GM19395 (cell line): ENCODE results near the gene ACTR1A.

Experiments
- ATAC-seq: cut with Tn5 transposase; IDR thresholded peaks from one replicate; pipeline ENCODE4 v1.9.1; 2021; ENCODE audit warnings: mild to moderate bottlenecking, moderate library complexity; ENCODE audit not compliant: unreplicated experiment

Gene ACTR1A

DNA sequence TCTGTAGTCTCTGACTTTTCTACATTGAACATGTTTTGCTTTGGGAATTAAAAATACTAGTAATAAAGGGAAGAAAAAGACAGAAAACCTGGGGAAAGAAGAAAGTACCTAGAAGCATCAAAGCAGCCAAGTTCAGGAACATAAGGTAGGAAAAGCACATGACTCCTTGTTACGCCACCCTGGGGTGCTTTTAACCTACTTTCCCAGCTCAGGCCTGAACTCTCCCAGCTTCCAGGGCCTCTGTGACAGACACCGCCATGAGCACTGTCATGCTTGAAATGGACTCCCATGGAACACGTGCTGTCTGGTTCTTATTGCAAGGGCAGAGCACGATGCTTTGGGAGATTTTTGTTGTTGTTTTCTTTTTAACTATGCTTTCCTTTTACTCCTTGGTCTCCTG, 11.4 kb downstream of the ACTR1A start:
- ATAC-seq: no peak

DNA sequence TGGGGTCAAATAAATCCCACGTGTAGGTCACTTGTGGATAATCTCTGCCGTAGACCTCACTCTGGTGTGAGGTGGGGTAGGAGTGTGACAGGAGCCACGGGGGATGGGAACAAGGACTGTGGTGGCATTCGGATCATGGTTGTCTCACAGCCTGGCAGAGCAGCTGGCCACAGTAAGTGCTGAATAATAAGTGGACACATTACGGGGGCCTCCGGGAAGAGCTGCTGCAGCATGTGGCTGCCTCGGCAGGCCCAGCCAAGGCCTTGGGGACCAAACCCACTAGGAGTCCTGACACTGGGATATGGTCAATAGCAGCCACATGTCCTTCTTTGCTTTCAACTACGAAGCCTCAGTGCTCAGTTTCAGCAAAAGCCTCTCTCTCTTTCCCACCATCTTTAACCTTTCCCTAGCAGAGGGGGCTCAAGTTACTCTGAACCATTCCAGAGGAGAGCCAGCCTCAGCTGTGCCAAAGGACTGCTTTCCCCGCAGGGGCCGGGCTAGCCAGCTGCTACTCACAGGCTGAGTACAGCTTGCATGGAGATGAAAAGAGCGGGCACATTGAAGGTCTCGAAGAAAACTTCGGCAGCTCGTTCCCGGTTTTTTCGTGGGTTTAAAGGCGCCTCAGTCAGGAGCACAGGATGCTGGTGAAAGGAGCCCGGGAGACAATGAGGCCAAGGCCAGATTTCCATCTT, 17.3 kb downstream of the ACTR1A start:
- ATAC-seq: no peak

DNA sequence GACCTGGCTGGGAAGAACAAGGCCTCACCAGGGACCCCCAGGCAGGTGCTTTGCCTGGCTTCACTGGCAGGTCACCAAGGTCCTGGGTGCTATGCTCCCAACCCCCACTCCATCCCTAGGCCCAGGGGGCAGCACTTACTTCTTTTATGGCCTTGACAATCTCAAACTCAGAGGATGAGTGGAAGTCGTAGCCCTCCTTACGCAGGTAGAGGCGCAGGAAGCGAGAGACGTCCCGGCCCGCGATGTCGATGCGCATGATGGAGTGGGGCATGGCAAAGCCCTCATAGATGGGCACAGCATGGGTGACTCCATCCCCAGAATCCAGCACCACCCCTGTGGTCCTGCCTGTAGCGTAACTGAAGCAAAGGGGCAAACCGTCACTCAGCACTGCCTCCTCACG, 18.5 kb downstream of the ACTR1A start:
- no peak for ATAC-seq

DNA sequence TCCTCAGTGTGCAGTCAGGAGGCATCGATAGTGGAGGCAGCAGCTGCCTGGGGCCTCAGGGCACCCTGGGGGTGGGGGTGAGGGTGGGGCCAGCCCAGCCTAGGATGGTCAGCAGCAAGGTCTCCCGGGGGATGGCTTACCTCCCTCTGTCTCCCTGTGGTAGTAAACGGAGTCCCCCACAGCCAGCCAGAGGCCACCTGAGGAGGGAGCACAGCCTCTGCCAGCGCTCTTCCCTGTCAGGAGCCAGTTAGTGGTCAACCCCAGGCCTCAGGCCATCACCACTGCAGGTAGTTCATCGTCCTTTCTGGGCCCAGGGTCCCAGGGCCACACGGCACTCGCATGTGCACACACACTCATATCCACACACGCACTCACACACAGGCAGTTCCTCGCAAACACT, 22.1 kb downstream of the ACTR1A start:
- no peak for ATAC-seq

DNA sequence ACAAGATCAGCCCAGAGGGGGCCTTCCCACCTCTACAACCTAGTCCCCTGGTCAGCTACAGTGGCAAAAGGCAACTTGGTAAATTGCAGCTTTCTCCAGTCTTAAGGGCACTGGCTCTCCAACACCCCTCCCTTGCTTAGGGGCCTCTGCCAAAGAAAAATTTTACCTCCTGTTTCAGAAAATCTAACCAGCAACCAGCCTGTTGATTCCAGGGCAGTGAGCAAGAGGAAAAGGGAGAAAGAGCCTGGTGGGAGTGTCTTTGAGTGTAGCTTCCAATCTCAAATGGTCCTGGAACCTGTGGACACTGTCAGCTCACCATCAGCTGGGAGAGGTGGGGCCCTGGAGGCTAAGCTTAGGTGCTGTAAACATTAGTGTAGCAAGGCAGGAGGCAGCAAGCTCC, 22.9 kb downstream of the ACTR1A start:
- ATAC-seq: no peak

DNA sequence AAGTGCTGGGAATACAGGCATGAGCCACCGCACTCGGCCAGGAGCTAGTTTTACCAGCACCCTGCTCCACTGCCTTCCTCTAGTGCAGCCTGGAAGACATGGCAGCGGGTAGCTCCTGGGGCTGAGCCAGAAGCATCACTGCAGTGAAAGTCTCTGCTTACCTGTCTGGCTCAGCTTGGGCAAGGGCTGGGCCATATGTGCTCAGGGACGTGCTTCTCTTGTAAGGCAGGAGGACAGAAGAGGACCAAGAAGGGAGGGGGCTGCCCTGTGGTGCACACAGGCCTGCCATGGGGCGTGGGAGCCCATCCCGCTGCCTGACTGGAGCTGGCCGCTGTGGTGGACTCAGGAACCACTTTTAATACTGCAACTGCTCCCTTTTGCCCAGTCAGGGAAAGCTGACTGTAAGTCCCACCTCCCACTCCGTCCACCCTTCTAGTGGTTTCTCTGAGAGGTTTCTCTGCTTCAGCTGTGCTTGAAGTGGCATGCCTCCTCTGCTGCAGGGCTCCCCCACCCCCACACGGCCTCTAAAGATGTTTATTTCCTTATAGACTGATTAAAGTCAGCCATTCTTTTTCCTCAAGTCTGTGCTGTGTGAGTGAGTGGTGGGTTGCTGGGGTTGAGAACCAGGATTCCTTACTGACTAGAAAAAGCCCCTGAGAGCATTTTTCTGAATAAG, 25.9 kb downstream of the ACTR1A start:
- no peak for ATAC-seq

DNA sequence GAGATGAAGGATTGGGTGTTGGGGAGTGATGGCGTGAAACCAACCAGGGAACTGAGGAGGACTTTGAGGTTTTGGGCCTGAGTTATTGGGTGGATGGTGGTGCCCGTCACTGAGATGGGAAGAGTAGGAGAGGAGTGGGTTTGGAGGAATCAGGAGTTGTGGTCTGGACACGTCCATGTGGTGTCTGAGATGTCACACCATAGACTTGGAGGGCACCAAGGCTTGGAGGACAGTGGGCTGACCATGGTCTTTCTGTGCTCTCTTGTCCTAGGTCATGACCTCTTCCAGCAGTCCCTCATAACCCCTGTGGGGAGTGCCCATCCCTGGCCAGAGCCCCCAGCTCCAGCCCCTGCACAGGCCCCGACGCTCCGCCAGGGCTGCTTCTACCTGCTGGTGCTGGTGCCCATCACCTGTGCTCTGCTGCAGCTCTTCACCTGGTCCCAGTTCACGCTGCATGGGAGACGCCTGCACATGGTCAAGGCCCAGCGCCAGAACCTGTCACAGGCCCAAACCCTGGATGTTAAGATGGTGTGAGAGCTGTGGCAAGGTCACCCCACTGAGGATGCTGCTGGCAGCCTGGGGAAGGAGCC, 27.0 kb downstream of the ACTR1A start:
- no peak for ATAC-seq

DNA sequence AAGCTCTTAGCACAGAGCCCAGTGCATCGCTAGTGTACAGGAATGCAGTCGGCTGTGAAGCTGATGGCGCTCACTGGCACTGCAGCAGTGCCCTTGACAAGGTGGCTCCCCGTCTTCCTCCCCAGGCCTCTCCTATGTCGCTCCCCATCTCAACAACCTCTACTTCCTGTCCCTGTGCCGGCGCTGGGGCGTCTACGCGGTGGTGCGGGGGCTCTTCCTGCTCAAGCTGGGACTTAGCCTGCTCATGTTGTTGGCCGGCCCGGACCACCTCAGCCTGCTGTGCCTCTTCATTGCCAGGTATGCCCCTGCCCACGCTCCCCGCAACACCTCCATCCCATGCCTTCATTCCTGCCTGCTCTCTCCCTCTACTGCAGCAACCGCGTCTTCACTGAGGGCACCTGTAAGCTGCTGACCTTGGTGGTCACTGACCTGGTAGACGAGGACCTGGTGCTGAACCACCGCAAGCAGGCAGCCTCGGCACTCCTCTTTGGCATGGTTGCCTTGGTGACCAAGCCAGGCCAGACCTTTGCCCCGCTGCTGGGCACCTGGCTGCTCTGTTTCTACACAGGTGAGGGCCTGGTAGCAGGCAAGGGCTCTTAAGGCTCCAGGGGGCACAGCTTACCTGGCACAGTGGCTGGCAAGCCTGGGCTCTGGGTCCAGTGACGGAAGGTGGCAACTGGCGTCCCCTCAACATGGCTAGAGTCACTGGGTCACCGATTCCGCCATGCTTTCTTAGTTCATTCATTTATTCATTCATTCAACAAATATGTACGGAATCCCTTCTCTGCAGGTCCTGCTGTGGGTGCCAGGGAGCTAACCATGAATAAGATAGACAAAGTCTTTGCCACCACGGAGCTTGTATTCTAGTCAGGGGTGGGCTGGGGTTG, 28.8 kb downstream of the ACTR1A start:
- ATAC-seq: no peak

DNA sequence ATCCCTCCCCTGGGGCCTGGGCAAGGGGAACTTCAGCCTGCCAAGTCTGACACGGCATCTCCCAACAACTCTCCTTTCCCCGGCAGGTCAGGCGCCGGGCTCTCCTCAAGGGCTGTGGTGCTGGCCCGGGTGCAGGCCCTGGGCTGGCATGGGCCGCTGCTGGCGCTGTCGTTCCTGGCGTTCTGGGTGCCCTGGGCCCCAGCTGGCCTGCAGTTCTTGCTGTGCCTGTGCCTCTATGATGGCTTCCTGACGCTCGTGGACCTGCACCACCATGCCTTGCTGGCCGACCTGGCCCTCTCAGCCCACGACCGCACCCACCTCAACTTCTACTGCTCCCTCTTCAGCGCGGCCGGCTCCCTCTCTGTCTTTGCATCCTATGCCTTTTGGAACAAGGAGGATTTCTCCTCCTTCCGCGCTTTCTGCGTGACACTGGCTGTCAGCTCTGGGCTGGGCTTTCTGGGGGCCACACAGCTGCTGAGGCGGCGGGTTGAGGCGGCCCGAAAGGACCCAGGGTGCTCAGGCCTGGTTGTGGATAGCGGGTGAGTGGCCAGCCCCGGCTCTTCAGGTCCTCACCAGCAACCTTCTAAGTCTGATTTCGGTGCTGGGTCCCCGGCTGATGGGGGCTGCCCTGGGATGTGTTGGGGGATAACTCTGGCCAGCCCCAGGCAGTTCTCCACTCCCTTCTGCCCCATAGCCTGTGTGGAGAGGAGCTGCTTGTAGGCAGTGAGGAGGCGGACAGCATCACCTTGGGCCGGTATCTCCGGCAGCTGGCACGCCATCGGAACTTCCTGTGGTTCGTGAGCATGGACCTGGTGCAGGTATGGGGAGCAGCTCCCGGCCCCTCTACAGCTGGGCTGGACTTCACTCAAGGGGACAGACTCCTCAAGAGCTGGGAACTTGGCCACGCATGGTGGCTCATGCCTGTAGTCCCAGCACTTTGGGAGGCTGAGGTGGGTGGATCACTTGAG, 31.6 kb downstream of the ACTR1A start:
- no peak for ATAC-seq

DNA sequence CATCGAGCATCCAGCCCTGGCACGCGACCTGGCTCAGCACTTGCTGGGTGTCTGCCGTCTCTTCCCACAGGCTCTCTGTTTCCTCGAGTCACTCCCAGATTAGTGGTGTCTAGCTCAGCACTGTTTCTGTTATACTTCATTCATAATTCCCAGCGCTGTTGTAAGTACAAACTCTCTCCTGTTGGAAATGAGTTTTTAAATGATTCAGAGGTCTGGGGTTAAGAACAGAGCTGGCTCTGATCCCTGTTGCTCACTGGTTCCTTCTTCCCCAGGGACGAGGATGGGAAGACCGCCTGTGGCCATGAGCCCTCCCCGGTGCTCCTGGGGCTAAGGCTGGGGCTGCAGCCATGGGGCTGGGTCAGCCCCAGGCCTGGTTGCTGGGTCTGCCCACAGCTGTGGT, 33.8 kb downstream of the ACTR1A start:
- no peak for ATAC-seq

DNA sequence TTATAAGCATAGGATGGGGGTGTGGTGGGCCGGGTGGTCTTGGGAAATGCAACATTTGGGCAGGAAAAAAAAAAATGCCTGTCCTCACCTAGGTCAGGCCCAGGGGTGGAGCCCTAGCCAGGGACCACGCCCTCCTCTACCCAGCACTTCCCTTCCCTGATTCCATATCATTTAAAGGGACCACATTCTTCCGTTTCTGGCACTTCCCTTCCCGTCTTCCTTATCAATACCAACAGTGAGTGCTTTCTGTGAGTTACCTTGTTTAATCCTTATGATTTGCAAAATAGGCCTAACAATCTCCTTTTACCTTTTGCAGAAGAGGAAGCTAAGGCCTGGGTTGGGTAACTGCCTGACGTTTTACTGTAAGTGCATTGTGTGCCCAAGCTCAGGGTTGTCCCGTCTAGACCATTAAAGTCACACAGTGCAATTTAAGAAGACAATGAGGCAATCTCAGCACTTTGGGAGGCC, 34.5 kb downstream of the ACTR1A start:
- no peak for ATAC-seq

DNA sequence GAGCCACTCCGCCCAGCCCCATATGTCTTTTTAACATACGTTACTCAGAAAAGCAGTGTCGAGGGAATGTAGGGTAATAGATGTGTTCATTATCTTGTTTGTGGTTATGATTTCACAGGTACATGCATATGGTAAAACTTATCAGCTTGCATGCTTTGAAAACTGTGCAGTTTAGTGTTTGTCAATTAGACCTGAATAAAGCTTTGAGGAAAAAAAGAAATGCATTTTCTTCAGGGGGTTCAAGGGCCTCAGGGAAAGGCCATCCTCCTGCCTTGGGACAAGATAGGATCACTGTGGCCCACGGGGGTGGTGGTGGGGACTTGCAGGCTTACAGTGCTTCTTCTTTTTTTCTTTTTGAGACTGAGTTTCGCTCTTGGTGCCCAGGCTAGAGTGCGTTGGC, 35.2 kb downstream of the ACTR1A start:
- no peak for ATAC-seq

DNA sequence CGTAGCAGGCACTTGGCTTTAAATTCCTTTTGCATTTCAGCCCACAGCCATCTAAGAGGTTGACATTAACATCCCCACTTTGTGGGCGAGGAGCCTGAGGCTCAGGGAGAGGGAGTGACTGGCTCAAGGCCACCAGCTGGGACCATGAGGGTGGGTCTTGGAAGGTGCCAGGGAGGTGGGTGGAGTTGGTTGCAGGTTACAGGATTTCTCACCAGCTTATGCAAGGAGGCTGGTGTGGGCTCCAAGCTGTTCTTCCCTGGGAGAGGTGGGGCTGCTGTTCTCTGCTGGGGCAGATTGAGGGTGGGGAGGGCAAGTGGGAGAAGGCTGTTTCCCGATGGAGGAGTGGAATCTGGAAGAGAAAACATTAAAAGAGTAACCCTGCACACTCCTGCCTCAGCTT, 37.0 kb downstream of the ACTR1A start:
- no peak for ATAC-seq

DNA sequence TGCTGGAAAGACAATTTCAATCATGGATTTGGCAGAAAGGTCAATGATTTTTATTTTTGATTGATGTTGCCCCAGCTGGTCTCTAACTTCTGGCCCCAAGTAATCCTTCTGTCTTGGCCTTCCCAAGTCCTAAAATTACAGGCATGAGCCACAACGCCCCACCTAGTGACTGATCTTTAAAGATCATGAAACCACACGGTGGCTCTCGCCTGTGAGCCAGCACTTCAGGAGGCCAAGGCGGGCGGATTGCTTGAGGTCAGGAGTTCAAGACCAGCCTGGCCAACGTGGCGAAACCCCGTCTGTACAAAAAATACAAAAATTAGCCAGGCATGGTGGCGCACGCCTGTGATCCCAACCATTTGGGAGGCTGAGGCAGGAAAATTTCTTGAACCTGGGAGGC, 38.5 kb downstream of the ACTR1A start:
- no peak for ATAC-seq

DNA sequence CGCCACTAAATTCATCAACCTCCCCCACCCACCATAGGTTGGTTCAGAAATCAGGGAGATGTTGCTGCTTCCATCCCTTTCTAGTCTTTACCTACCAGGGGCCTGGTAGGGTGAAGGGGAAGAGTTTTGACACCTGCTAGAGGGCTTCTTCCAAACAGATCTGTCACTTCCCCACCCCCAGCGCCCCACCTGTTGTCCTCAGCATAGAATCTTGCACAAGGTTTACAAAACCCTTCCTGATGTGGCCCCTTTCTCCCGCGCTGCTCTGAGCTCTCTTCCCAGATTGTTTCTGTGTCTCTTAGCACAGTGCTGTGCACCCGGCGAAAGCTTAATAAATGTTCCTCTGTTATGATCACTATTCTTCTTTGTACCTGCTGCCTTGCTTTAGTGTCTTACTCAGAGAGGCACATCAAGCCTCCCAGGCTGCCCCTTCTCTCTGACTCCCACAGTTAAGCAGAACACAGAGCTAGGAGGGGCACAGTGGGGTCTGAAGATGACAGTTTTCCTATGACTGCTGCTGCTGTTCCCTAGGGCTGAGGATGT, 39.9 kb downstream of the ACTR1A start:
- no peak for ATAC-seq

DNA sequence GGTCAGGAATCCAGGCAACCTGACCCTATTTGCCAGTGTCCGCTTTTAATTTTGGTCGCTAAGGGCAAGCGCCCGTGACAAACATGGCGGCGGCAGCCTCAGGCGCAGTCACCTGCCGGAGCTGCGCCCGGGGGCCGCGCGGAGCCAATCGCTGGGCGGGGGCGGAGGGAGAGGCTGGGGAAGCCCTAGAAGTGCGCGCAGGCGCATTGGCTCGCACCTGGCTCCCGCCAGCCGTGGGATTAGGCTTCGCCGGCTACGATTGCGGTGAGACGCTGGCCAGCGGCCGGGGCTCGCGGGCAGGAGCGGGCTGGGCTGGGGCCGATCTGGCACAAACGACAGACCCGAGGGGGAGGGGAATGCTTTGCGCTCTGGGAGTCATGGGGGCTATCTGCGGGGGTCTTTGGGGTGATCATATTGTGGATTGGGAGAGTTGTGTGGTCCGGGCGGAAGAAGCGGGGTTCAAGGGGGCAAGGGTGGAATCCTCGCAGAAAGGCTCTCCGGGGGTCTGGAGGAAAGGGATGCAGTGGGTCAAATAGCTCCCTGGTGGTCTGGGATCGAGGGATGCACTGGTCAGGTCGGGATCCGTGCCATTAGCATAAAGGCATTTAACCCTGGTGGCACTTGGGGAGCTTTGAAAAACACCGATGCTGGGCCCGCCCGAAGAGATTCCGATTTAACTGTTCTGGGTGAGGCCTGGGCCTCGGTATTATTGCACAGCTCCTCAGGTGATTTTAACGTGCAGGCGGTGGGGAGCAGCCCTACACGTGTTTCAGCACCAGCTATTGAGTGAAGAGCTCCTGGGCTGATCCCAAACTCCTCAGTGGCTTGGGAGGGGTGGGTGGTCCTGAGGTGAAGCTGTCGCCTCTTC, 41.1 kb downstream of the ACTR1A start:
- peak; percentile 80 for ATAC-seq

DNA sequence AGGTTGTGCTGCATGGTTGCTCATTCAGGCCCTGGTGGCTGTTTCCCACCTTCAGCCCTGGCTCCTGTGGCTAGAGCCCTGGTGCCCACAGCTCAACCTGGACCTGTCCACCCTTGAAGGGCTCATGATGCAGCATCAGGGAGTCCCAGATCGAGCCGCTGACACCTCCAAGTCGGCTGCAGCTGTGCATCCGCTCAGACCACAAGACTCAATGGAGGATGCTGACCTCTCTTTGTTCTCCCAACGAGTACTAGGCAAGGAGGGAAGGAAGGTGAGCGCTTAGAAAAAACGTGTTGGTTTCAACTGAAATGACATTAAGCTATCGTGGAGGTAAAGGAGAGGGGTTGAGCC, 41.7 kb downstream of the ACTR1A start:
- peak; percentile 37 for ATAC-seq

DNA sequence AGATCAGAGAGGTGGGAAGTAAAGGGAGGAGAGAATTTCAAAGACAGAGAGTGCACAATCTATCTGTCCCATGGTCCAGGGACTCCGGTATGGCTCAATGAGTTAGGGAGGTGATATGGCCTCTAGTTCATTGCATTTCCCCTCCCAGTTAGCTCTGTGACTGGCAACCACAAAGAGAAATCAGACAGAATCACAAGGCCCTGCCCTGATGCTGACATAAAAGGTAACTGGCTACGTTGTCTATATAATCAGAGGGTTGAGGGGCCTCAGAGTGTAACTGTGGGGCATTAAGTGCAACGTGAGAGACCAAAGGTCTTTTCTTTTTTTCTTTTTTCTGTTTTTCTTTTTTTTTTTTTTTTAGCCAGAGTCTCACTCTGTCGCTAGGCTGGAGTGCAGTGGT, 43.9 kb downstream of the ACTR1A start:
- no peak for ATAC-seq

DNA sequence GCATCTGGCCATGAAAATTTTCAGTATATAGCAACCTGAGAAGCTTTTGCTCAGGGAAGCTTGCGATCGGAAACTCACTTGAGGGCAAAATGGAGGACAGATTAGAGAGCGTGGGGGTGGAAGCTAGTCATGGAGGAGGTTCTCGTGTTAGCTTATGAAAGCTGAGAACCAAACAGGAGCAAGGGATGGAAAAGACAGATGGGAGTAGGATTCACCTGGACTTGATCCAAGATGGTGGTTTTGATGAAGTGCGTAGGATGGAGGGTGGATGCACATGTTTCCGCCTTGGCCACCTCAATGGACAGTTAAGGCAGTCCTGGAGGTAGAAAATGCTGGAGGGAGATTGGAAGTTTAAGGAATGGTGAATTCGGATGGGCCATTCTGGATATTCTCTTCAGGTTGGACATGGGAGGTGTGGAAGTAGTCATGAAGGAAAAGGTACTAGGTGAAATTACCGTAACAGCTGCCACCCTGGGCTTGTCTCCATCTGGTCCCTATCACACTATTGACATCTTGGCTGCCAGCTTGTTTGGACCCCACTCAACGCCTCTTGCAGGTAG, 44.8 kb downstream of the ACTR1A start:
- ATAC-seq: no peak
